Mucosa of rectum (tissue), 2 donors: ENCODE data around the gene CEP85L.

Experiments used
- H3K27ac ChIP-seq, 2 donors: one replicate each; pipeline ENCODE4 v1.7.0; 2013; ENCODE audit warnings: inconsistent platforms in 2 of 2, low read depth in 2 of 2, low read length in 2 of 2
- H3K27me3 ChIP-seq, 2 donors: one replicate each; pipeline ENCODE4 v1.7.0; 2013; ENCODE audit warnings: low read length in 2 of 2; ENCODE audit not compliant: control insufficient read depth in 2 of 2, insufficient read depth in 2 of 2
- H3K36me3 ChIP-seq, 2 donors: one replicate each; pipeline ENCODE4 v1.7.0; 2013; ENCODE audit warnings: low read length in 2 of 2; ENCODE audit not compliant: control insufficient read depth in 2 of 2, insufficient read depth in 2 of 2
- H3K4me1 ChIP-seq, 2 donors: one replicate each; pipeline ENCODE4 v1.7.0; 2013; ENCODE audit warnings: low read length in 2 of 2, mild to moderate bottlenecking in 1 of 2; ENCODE audit not compliant: control insufficient read depth in 2 of 2, insufficient read depth in 2 of 2
- H3K4me3 ChIP-seq, 2 donors: one replicate each; pipeline ENCODE4 v1.7.0; 2013; ENCODE audit warnings: low read length in 2 of 2
- H3K9ac ChIP-seq, 2 donors: one replicate each; pipeline ENCODE4 v1.7.0; 2013; ENCODE audit warnings: low read length in 2 of 2, low read depth in 1 of 2, mild to moderate bottlenecking in 1 of 2
- H3K9me3 ChIP-seq, 2 donors: one replicate each; pipeline ENCODE4 v1.7.0; 2013; ENCODE audit warnings: low read length in 2 of 2; ENCODE audit not compliant: control insufficient read depth in 2 of 2
- donor health status: healthy.
- donor health status: Normal muscosa, but diverticular disease.

CEP85L gene

DNA sequence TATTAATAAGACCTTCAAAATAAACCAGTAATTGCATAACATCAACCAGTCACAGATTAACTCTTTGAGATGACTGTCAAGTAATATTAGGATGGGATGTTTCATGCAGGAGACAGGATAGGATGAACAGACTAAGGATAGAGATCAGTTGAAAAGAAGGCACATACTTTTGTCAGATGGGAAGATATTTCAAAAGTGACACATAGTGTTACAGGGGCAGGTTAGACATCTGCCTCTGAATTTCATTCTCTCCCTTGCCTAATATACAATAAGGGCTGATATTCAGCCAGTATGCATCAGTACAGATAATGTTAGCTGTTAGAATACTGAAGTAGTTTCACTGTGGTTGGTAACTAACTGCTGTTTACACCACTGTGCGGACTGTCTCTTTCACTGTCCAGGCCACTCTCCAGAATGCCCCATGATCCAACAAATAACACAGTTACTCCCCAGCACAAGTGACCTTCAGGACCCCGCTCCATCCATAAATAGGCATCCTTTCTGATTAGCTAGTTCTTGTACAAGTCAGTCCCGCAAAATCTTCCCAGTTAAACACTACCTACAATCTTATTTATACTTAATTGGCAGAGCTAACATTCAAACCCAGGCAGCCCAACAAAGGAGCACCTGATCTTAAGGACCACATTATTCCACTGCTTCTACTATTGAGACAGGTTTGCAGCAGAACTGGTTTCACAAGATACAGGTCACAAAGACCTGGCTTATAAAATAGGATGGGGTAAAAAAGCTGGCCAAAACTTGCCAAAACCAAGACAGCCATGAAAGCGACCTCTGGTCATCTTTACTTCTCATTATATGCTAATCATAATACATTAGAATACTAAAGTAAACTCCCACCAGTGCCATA lies 125.2 kb downstream of the CEP85L start:
- H3K9ac ChIP-seq, result no peak overlapping the region
- H3K9me3 ChIP-seq, result no peaks in the 10 kb centered on the region
- no peak overlapping the region for H3K27ac ChIP-seq
- H3K36me3 ChIP-seq, result no peaks in the 10 kb centered on the region
- no peaks in the 10 kb centered on the region for H3K4me1 ChIP-seq
- H3K27me3 ChIP-seq, result no peaks in the 10 kb centered on the region
- H3K4me3 ChIP-seq, result no peak overlapping the region

GRCh38 chr6:118524686-118525085 lies 126.7 kb downstream of the CEP85L start:
- no peak overlapping the region for H3K9ac ChIP-seq
- H3K27ac ChIP-seq, result no peak overlapping the region
- H3K36me3 ChIP-seq, result no peaks in the 10 kb centered on the region
- H3K4me1 ChIP-seq, result no peaks in the 10 kb centered on the region
- H3K9me3 ChIP-seq, result no peaks in the 10 kb centered on the region
- H3K27me3 ChIP-seq, result no peaks in the 10 kb centered on the region
- H3K4me3 ChIP-seq, result no peak overlapping the region

GRCh38 chr6:118523216-118523615 lies 128.2 kb downstream of the CEP85L start:
- H3K27ac ChIP-seq, result no peak overlapping the region
- no peaks in the 10 kb centered on the region for H3K27me3 ChIP-seq
- no peaks in the 10 kb centered on the region for H3K4me1 ChIP-seq
- H3K9me3 ChIP-seq, result no peaks in the 10 kb centered on the region
- no peak overlapping the region for H3K9ac ChIP-seq
- H3K36me3 ChIP-seq, result no peaks in the 10 kb centered on the region
- no peak overlapping the region for H3K4me3 ChIP-seq

GRCh38 chr6:118522422-118522821 lies 129.0 kb downstream of the CEP85L start:
- Histone ChIP-seq H3K9me3 (no peaks in the 10 kb centered on the region), H3K27me3 (no peaks in the 10 kb centered on the region), H3K27ac (no peak overlapping the region), H3K36me3 (no peaks in the 10 kb centered on the region), H3K9ac (no peak overlapping the region), H3K4me1 (no peaks in the 10 kb centered on the region), H3K4me3 (no peak overlapping the region)

DNA sequence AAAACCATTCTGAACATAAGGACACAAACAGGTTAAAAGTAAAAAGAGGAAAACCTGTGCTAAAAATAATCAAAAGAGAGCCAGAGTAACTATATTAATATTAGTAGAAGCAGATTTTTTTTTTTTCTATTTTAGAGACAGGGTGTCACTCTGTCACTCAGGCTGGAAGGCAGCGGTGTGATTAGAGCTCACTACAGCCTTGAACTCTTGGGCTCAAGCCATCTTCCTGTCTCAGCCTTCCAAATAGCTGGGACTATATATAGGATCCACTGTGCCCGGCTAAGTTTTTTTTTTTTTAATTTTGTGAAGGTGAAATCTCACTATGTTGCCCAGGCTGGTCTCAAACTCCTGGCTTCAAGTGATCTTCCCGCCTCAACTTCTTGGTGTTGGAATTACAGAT lies 136.7 kb downstream of the CEP85L start:
- Histone ChIP-seq H3K36me3 (no peaks in the 10 kb centered on the region), H3K27me3 (no peaks in the 10 kb centered on the region), H3K27ac (no peak overlapping the region), H3K4me1 (no peaks in the 10 kb centered on the region), H3K9me3 (no peaks in the 10 kb centered on the region), H3K4me3 (no peak overlapping the region), H3K9ac (no peak overlapping the region)

GRCh38 chr6:118511930-118512715 lies 139.3 kb downstream of the CEP85L start:
- Histone ChIP-seq H3K4me3 (no peak overlapping the region), H3K9ac (no peak overlapping the region), H3K27ac (no peak overlapping the region), H3K9me3 (no peaks in the 10 kb centered on the region), H3K36me3 (no peaks in the 10 kb centered on the region), H3K27me3 (no peaks in the 10 kb centered on the region), H3K4me1 (no peaks in the 10 kb centered on the region)

- H3K36me3 ChIP-seq, result no peaks in the 10 kb centered on the region
- no peaks in the 10 kb centered on the region for H3K9me3 ChIP-seq
- no peaks in the 10 kb centered on the region for H3K27me3 ChIP-seq
- no peak overlapping the region for H3K27ac ChIP-seq
- H3K4me3 ChIP-seq, result no peak overlapping the region
- no peak overlapping the region for H3K9ac ChIP-seq
- H3K4me1 ChIP-seq, result no peaks in the 10 kb centered on the region
Observed at GRCh38 chr6:118509009-118509617, 142.3 kb downstream of the CEP85L start.

DNA sequence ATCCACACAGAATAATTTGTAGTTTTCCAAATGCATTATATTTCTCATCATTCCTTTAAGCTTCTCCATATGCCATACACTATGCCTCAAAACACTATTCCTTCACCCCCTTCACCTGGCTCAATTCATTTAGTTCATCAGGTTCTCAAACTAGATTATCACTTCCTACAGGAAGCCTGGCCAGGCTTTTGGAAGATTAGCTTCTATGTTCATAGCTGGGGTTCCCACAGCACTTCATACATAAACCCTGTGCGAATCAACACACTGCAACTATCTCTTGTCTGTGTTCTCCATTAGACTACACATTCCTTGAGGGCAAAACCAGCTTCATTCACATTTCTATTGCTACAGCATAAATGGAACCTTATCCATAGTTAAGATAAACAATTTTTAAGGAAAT lies 143.8 kb downstream of the CEP85L start:
- H3K4me1 ChIP-seq, result no peaks in the 10 kb centered on the region
- no peaks in the 10 kb centered on the region for H3K27me3 ChIP-seq
- H3K36me3 ChIP-seq, result no peaks in the 10 kb centered on the region
- H3K27ac ChIP-seq, result no peak overlapping the region
- no peak overlapping the region for H3K4me3 ChIP-seq
- H3K9ac ChIP-seq, result no peak overlapping the region
- H3K9me3 ChIP-seq, result no peaks in the 10 kb centered on the region

DNA sequence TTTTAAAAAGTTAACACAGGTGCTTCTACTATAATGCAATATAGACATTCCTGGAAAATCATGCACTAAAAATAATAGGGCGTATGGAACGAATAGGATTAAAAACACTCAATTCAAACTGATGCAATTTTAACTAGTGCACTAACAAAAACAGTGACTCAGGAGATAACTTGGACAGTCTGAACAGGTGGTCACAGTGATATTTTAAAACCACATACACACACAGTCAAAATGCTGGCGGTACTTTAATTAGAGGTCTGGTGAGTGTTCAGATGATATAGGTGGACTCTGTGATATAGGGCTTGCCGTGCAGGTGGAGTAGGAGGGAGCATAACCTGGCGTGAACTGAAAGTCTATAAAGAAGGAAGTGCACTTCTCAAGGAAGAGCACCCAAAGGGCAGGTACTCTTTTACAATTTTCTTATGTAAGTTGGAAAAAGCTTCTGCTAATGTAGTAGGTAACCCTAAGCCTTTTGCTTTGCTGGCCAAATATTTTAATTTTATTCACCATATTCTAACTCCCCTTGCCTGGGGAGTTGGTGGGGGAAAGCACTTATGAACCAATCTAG lies 145.2 kb downstream of the CEP85L start:
- Histone ChIP-seq H3K4me3 (no peak overlapping the region), H3K9me3 (no peaks in the 10 kb centered on the region), H3K27me3 (no peaks in the 10 kb centered on the region), H3K4me1 (no peaks in the 10 kb centered on the region), H3K36me3 (no peaks in the 10 kb centered on the region), H3K9ac (no peak overlapping the region), H3K27ac (no peak overlapping the region)

- Histone ChIP-seq H3K9me3 (no peaks in the 10 kb centered on the region), H3K36me3 (no peaks in the 10 kb centered on the region), H3K27me3 (no peaks in the 10 kb centered on the region), H3K9ac (no peak overlapping the region), H3K4me1 (no peaks in the 10 kb centered on the region), H3K4me3 (no peak overlapping the region), H3K27ac (no peak overlapping the region)
Observed at GRCh38 chr6:118505656-118506055, 145.7 kb downstream of the CEP85L start.
